Posterior cingulate gyrus (tissue), 11 donors: ENCODE results near the gene NXF2.
"Not testable (repeated sequence)": the region's sequence is repeated elsewhere in the genome, so short reads cannot be mapped to it uniquely, and the experiment has no call there.

Source experiments
- DNase-seq, 10 donors: peaks; one replicate each; pipeline versions ENCODE4 v3.0.0 to v3.0.0-alpha.2; 2020 to 2021; ENCODE audit warnings: mixed read lengths in 3 of 10
- intact Hi-C: fragments of 100-400 bp; cut with DNase I; formaldehyde crosslinking; loops from one replicate; pipeline ENCODE4 v1.15.1; 2023

NXF2 gene

GRCh38 chrX:102246893-102247292, at the start of gene NXF2:
NXF2 (plus strand) TSS chrX:102247167; CDS start chrX:102307079, 59,912 bp downstream.
- DNase-seq, intact Hi-C loops: not testable (repeated sequence)

GRCh38 chrX:102207940-102208339, 39.0 kb upstream of the NXF2 start:
- intact Hi-C loops, DNase-seq: not testable (repeated sequence)

GRCh38 chrX:102214986-102215385, 32.0 kb upstream of the NXF2 start, which contains the start of gene TCP11X1:
TCP11X1 (plus strand) TSS chrX:102215301.
- DNase-seq, intact Hi-C loops: not testable (repeated sequence)

- DNase-seq, intact Hi-C loops: not testable (repeated sequence)
These were observed 30.5 kb upstream of the NXF2 start for GRCh38 chrX:102216497-102216896.

GRCh38 chrX:102235678-102236077, 11.3 kb upstream of the NXF2 start:
- intact Hi-C loops = not testable (repeated sequence)
- peak in 4 of 10 donors; percentile 0 to 44 (median 38) for DNase-seq

GRCh38 chrX:102240265-102240664, 6.7 kb upstream of the NXF2 start:
- peak in 4 of 10 donors; percentile 0 to 39 (median 12) for DNase-seq
- intact Hi-C loops = not testable (repeated sequence)

GRCh38 chrX:102272231-102272630, 25.3 kb downstream of the NXF2 start:
- intact Hi-C loops, DNase-seq: not testable (repeated sequence)

GRCh38 chrX:102338162-102338561, 91.2 kb downstream of the NXF2 start:
- intact Hi-C loops = no loop called here
- peak in 3 of 10 donors; percentile 14 to 59 (median 37) for DNase-seq

GRCh38 chrX:102339312-102340298, 92.6 kb downstream of the NXF2 start:
- peak in 5 of 10 donors; percentile 6 to 78 (median 64) for DNase-seq
- intact Hi-C loops = no loop called here

- DNase-seq = peak in 1 of 10 donors; percentile 1
- intact Hi-C loops = no loop called here
These were observed 94.9 kb downstream of the NXF2 start for GRCh38 chrX:102341867-102342266.

GRCh38 chrX:102345916-102346315, 98.9 kb downstream of the NXF2 start:
- intact Hi-C loops = no loop called here
- peak in 9 of 10 donors; percentile 33 to 87 (median 59) for DNase-seq
